Activated CD8-positive, alpha-beta memory T cell treated with anti-CD3 and anti-CD28 coated beads, Interleukin-2, amount 10 ng/mL, durations not matched to agents 7 days and 5 days (primary cell): ENCODE measurements around the gene PPP1R36. TPM values are rescaled to one million over a fixed set of nuclear protein-coding genes. Genes with fewer than 3 reads are reported as not detected.

Source experiments
- ATAC-seq: fragments of 150-1000 bp; cut with Tn5 transposase; one replicate; pipeline ENCODE4 v1.10.0; 2021; ENCODE audit warnings: moderate library complexity
- CTCF ChIA-PET: fragments of 350-600 bp; sonication (Branson Sonifier 250); formaldehyde crosslinking; loops from one replicate; lab custom pipeline; 2021; ENCODE audit warnings: antibody characterized with exemption; lab: Charles Lee
- DNase-seq: peaks from one replicate; pipeline ENCODE4 v3.0.0-alpha.2; 2020
- H3K27ac Mint-ChIP-seq: one replicate; pipeline ENCODE4 v1.8.0; 2021; ENCODE audit warnings: mild to moderate bottlenecking, mixed read lengths
- H3K27me3 Mint-ChIP-seq: one replicate; pipeline ENCODE4 v1.8.0; 2021; ENCODE audit warnings: mixed read lengths
- H3K36me3 Mint-ChIP-seq: one replicate; pipeline ENCODE4 v1.8.0; 2021; ENCODE audit warnings: mild to moderate bottlenecking, mixed read lengths
- H3K4me1 Mint-ChIP-seq: one replicate; pipeline ENCODE4 v1.8.0; 2021; ENCODE audit warnings: mixed read lengths
- H3K4me3 Mint-ChIP-seq: one replicate; pipeline ENCODE4 v1.8.0; 2021; ENCODE audit warnings: mild to moderate bottlenecking, moderate library complexity, mixed read lengths
- H3K9me3 Mint-ChIP-seq: one replicate; pipeline ENCODE4 v1.8.0; 2022; ENCODE audit warnings: low read depth, mixed read lengths
- total RNA-seq, 2 experiments: library from RNA; stranded (reverse); gene quantifications; one replicate each; pipeline ENCODE4 v1.2.3, GENCODE V29; 2021

PPP1R36 gene, protein sequence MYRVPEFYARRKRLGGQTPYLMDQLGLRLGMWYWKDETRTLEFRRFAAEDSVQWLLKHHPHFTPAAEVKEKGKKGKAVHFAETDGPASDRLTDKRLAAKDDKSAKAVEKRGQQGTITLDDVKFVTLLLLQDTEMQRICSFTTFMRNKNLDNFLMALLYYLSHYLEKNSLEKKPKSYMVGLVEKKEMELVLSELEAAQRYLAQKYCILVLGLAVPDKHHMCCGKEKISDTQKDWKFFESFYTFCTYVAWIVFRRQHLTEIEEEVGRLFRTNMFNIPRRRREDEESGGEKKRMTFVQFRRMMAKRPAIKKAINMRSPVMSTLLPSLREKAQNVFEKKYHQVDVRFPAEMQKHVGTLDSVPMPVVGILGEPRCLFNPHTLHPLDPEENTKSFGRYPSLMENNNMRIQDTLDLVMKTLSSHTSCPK
- not detected for total RNA-seq

DNA sequence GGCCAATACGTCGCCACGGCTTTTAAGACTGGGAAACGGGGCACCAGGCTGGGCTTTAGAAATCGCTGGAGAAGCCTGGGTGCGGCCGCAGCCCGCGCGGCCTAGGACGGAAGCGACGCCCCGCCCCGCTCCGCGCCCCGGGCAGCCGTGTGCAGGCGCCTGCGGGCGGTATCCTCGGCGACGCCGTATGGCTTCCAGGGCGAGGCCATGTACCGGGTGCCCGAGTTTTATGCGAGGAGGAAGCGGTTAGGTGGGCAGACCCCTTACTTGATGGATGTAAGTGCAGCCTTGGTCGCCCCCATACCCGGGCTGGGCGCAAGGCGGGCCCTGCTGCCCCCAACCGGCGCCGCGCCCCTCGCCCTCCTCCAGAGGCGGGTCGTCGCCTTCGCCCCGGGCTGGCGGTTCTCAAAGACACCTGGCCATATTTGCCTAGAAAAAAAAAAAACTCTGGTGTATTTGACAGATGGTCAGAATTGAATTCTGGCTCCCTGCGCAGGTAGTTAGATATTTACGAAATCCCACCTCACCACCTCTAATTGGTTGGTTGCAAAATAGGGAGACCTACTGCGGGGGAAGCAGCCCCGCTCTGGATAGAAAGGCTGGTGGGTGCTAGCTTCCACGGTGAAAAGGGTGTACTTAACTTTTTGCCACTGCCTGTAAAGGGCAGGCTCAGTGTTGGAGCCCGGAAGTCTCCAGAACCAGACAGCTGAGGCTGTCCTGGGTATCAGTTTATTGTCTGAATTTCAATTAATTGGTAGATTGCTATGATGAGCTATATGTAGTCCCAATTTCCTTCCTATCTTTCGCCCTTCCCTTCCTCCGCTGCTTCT, at the start of gene PPP1R36:
Gene PPP1R36, plus strand, starts transcription at position 171 of the 830 bp plus-strand sequence. Its CDS starts 37 bp downstream, at position 208.
- H3K4me3 Mint-ChIP-seq = peak within 1 kb of the TSS; percentile 50
- H3K27ac Mint-ChIP-seq = no peak within 1 kb of the TSS
- no peaks in the 10 kb centered on the region for H3K36me3 Mint-ChIP-seq
- peaks cover 14% of the 10 kb centered on the region for H3K4me1 Mint-ChIP-seq
- H3K9me3 Mint-ChIP-seq = no peaks in the 10 kb centered on the region
- peaks cover 46% of the 10 kb centered on the region for H3K27me3 Mint-ChIP-seq
- ATAC-seq (peak; percentile 98), DNase-seq (peak; percentile 61)
- CTCF ChIA-PET = interaction anchor here (1.0 to 1.3 kb wide), 3 partner anchors 10 to 87 kb away, joined by 4 to 5 read pairs (median 5); partner anchors contain the start of gene HSPA2

DNA sequence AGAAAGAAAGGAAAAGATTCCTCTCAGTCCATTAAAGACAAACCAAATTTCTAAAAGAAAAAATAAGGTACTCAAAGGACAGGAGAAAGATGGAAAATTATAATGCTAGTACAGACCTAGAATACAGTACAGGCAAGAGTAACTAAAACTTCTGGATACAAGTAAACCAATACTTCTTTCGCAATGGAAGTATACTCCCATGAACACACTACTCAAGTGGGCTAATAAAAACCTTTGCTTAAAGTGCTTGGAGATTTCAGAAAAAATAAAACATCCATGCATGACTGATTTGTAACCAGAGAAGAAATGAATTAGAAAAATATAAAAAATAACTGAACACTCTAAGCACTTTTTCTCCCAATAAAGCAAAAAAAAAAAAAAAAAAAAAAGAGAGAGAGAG, 49.7 kb upstream of the PPP1R36 start:
- peaks cover 50% of the 10 kb centered on the region for H3K36me3 Mint-ChIP-seq
- peak overlapping the region; percentile 99 for H3K27ac Mint-ChIP-seq
- H3K9me3 Mint-ChIP-seq = no peaks in the 10 kb centered on the region
- CTCF ChIA-PET = interaction anchor here (1.3 to 3.3 kb wide), 2 partner anchors 11 to 18 kb away, joined by 3 to 22 read pairs; no protein-coding TSS in a partner anchor
- H3K4me1 Mint-ChIP-seq = peaks cover 42% of the 10 kb centered on the region
- H3K27me3 Mint-ChIP-seq = no peaks in the 10 kb centered on the region
- no peak for DNase-seq
- peak overlapping the region; percentile 91 for H3K4me3 Mint-ChIP-seq
- ATAC-seq = no peak

DNA sequence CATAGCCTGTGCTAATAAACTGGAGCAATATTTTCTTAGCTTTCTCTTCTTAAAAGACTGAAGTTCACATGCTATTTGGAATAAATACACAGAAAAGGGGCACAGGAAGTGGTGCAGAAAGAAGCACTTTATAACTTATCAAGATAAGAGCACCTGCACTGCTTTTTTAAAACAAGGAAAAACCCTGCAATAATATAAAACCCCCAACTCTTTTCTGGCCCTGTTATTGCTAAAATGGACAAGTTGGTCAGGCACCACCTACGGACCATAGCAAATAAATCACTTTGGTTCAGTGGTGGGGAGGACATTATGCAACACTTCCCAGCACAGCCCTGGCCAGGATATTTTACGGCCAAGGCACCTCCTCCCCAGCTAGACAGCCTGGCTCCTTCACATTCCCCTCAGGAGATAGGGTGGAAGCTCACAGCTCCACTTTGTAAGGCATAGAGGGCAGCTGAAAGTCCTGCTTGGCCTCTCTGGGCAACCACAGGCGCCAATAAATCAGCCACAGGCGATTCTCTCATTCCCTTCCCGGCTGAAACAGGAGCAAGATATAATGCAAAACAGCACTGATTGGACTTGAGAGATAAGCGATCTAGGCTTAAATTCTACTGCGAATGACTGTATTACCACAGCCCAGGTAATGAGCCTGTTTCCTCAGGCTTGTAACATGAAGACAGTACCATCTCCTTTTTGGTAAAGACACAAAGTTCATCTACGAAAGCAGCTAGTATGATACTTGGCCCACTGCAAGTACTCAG, 48.2 kb upstream of the PPP1R36 start:
- H3K36me3 Mint-ChIP-seq = peaks cover 56% of the 10 kb centered on the region
- ATAC-seq = no peak
- H3K27ac Mint-ChIP-seq = peak overlapping the region; percentile 99
- DNase-seq = peak; percentile 49
- no peaks in the 10 kb centered on the region for H3K9me3 Mint-ChIP-seq
- CTCF ChIA-PET = interaction anchor here (1.0 to 3.3 kb wide), 9 partner anchors 10 to 72 kb away, joined by 3 to 22 read pairs (median 4); no protein-coding TSS in a partner anchor
- H3K4me1 Mint-ChIP-seq = peaks cover 43% of the 10 kb centered on the region
- peak overlapping the region; percentile 91 for H3K4me3 Mint-ChIP-seq
- H3K27me3 Mint-ChIP-seq = no peaks in the 10 kb centered on the region

DNA sequence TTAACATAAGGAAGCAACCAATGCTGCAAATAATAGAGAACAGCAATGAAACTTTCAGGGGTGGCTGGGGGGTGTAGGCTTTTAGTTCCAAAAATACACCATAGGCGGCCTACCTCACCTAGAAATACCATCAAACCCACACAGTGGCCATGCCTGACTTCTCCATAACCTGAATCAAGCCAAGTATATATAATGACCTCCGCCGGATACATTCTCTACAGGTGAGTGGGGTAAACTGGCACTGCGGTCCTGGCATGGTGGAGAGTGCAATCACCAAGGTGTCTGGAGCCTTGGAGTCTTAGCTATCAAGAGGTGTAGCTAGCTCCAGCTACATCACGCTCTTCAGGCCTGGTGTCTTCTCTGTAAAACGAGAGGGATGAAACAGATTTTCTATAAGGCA, 47.3 kb upstream of the PPP1R36 start:
- Mint-ChIP-seq H3K27me3 (no peaks in the 10 kb centered on the region), H3K27ac (peak overlapping the region; percentile 99), H3K4me1 (peaks cover 42% of the 10 kb centered on the region), H3K4me3 (peak overlapping the region; percentile 91), H3K9me3 (no peaks in the 10 kb centered on the region), H3K36me3 (peaks cover 56% of the 10 kb centered on the region)
- CTCF ChIA-PET = interaction anchor here (0.6 to 3.3 kb wide), 11 partner anchors 9 to 978 kb away, joined by 3 to 22 read pairs (median 4); no protein-coding TSS in a partner anchor
- ATAC-seq (no peak), DNase-seq (peak; percentile 54)

DNA sequence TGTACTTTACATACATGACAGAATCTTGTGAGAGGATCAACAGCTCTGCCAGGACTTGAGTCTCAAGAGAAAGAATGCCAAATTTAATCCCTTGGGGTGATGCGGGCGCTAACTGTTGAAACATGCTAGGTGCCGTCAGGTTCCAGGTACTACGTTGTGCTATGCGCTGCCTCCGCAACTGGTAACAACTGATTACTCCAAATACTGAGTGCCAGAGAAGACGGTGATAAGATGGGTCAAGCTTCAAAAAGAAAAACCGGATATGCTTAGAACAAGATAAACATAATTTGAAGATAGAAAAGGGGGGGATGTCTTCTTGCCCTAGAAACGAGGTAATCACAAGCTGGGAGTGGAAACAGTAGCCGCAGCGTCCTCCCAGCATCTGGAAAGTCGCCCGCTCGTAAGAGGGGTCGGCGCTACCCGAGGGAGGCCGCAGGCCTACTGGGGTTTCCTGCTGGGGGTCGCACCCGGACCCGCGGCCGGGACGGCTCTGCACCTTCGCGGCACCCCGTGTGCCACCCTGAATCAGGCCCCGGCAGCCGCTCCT, 46.8 kb upstream of the PPP1R36 start:
- CTCF ChIA-PET = interaction anchor here (0.6 to 3.3 kb wide), 9 partner anchors 8 to 977 kb away, joined by 3 to 22 read pairs (median 4); no protein-coding TSS in a partner anchor
- peak; percentile 53 for DNase-seq

DNA sequence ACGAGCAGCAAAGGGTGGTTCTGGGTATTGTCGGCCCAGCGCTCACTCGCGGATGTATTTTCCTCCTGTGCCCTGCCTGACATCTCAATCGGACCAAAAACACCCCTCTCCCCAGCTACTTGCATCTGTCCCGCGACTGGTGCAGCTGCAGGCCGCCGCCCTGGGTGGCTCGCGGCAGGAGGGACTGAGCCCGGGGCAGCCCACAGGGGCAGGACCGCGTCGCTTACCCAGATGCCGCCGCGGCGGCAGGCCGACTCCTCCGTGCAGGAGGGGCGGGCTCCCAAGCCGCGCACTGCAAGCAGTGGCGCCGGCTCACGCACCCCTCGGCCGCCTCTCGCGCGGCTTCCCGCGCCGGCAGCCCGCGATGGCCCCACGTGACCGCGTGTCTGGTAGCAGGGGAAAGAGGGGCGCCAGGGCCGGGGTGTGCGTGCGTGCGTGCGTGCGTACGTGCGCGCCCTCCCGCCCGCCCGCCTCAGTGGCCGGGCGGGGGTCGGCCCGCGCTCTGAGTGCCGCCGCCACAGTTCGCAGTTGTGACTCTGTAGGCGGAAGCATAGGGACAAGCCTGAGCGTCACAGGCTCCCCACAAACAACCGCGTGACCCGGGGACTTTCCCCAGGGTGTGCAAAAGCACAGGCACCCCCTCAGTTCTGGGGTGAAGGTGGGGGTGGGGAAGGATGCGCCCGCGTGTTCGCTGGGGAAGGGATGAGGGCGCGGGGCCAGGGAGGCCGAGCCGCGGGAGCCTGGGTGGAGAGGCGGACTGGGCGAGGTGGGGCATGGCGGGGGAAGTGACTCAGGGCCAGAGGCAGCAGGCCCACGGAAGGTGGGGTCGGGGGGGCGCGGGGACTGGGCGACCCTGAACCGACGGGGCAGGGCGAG, 46.1 kb upstream of the PPP1R36 start, which contains the start of gene ZBTB25:
Gene ZBTB25, minus strand, starts transcription at position 405 of the 876 bp plus-strand sequence. CDS start 13,305 bp downstream, outside the sequence.
- H3K9me3 Mint-ChIP-seq = no peaks in the 10 kb centered on the region
- ATAC-seq (peak; percentile 68), DNase-seq (peak; percentile 99)
- CTCF ChIA-PET = interaction anchor here (0.7 to 3.3 kb wide), 6 partner anchors 8 to 74 kb away, joined by 3 to 22 read pairs (median 4); no protein-coding TSS in a partner anchor
- peaks cover 55% of the 10 kb centered on the region for H3K36me3 Mint-ChIP-seq
- peak within 1 kb of the TSS; percentile 91 for H3K4me3 Mint-ChIP-seq
- H3K27me3 Mint-ChIP-seq = no peaks in the 10 kb centered on the region
- H3K27ac Mint-ChIP-seq = peak within 1 kb of the TSS; percentile 99
- H3K4me1 Mint-ChIP-seq = peaks cover 46% of the 10 kb centered on the region

More for the DNA sequence above, 46.8 kb upstream of the PPP1R36 start:
- Mint-ChIP-seq H3K4me1 (peaks cover 42% of the 10 kb centered on the region), H3K27me3 (no peaks in the 10 kb centered on the region), H3K36me3 (peaks cover 55% of the 10 kb centered on the region), H3K27ac (peak overlapping the region; percentile 99), H3K9me3 (no peaks in the 10 kb centered on the region), H3K4me3 (peak overlapping the region; percentile 91)
- no peak for ATAC-seq

DNA sequence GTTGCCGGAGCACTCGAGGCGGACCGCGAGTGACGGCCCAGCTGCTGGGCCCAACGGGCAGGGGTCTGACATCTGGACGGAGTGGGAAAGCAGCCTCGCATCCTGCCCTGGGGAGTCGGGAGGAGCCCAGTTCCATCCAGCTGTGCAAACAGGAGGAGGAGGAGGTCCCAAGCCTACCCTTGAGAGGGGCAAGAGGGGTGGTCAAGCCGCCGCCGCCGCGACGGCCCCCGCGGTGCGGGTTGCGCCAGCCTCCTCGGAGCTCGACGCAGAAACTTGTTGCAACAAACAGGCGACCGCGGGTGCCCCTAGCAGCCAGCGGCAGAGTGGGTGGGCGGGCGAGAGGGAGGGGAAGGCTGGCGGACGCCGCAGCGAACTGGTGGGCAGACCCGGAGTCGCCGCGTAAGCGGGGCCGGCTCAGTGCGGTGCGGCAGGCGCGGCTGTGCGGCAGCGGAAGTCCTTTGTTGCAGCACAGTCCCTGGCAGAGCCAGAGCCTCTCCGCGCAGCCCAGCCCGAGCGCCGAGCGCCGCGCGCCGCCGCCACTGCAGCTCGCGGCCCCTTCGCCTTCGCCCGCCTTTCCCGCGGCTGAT, 45.4 kb upstream of the PPP1R36 start, which contains the start of gene ZBTB1:
Gene ZBTB1, plus strand, starts transcription at position 461 of the 587 bp plus-strand sequence. CDS start 16,735 bp downstream, outside the sequence.
- H3K4me1 Mint-ChIP-seq = peaks cover 50% of the 10 kb centered on the region
- no peaks in the 10 kb centered on the region for H3K27me3 Mint-ChIP-seq
- peak within 1 kb of the TSS; percentile 99 for H3K27ac Mint-ChIP-seq
- H3K4me3 Mint-ChIP-seq = peak within 1 kb of the TSS; percentile 91
- no peaks in the 10 kb centered on the region for H3K9me3 Mint-ChIP-seq
- CTCF ChIA-PET = interaction anchor here (0.6 to 1.8 kb wide), 3 partner anchors 75 to 169 kb away, joined by 3 to 4 read pairs (median 3); no protein-coding TSS in a partner anchor
- peaks cover 53% of the 10 kb centered on the region for H3K36me3 Mint-ChIP-seq
- DNase-seq (peak; percentile 91), ATAC-seq (peak; percentile 47)

DNA sequence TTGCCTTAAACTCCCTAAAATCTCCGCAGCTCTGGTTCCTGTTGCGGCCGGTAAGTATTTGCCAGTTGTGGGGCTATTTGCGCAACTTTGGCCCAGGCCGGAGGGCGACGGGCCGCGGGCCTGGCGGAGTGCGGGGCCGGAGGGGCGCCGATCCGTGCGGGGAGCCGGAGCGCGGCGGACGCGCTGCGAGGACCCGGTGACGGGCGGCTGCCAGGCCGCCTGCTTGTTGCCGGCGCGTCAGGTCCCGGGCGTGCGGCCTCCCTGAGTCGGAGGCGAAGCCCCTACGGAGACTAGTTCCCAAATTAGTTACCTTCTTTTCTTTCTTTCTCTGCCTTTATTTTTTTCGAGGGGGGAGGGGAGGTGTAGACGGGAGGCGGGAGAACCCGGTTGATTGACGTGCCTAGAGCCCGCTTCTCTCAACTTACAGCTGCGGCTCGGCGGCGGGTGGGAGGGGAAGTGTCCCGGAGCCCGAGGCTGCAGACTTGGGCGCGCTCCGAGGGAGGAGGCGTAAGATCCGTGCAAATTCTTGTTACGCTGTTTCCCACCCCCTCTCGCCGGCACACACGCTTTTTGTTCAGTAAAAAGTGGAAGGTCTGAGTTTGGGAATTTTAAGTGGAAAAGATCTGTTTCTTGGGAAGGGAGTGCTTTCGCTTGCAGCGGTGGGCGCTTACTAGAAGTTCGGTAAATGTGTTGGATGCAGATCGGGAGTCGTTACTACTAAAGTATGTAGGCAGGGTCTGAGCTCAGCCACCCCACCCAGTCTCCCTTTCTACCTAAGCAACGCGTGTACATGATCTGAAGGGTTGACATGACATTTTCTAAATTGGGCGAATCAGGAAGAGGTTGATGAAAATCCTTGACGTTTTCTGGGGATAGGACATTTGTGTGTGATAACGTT, 44.6 kb upstream of the PPP1R36 start:
- CTCF ChIA-PET = interaction anchor here (0.6 to 1.8 kb wide), 5 partner anchors 17 to 170 kb away, joined by 3 to 4 read pairs (median 3); no protein-coding TSS in a partner anchor
- Mint-ChIP-seq H3K27me3 (no peaks in the 10 kb centered on the region), H3K4me1 (peaks cover 49% of the 10 kb centered on the region), H3K36me3 (peaks cover 48% of the 10 kb centered on the region), H3K9me3 (no peaks in the 10 kb centered on the region), H3K4me3 (peak overlapping the region; percentile 91), H3K27ac (peak overlapping the region; percentile 98)
- ATAC-seq (peak; percentile 38), DNase-seq (peak; percentile 94)

DNA sequence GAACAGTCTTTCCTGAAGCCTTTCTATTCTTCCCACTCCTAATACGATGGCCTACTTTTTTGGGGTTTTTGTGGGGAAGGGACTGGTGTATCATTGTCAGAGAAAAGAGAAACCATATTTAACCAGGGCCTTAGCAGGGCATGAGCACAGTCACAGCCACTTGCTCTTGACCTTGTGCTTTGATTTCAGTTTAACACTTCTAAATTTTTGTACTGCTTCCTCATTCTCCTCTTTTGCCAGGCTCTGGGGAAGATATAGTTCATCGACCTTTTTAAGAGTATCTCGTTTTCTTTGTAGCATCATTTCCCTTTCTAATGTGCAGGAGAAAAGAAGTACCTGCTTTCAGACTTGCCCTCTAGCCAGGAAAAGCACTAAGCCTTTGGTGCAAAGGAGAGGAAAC, 43.0 kb upstream of the PPP1R36 start:
- Mint-ChIP-seq H3K27me3 (no peaks in the 10 kb centered on the region), H3K36me3 (peaks cover 51% of the 10 kb centered on the region), H3K4me3 (peak overlapping the region; percentile 91), H3K27ac (peak overlapping the region; percentile 98), H3K4me1 (peaks cover 52% of the 10 kb centered on the region), H3K9me3 (no peaks in the 10 kb centered on the region)
- CTCF ChIA-PET = interaction anchor here (0.8 kb wide), 1 partner anchor 40 kb away, joined by 3 read pairs; no protein-coding TSS in a partner anchor
- DNase-seq (no peak), ATAC-seq (no peak)
